Activated CD8-positive, alpha-beta memory T cell treated with anti-CD3 and anti-CD28 coated beads, Interleukin-2, amount 50 U/mL, for 48 hours (primary cell): ENCODE data around the gene FCRL1.

Experiments
- DNase-seq: peaks from one replicate; pipeline ENCODE4 v3.0.0-alpha.2; 2020

Gene FCRL1

GRCh38 chr1:157819896-157820295 lies at the start of gene FCRL1:
Gene FCRL1 (minus strand): TSS chr1:157820120. CDS start chr1:157820037, 83 bp downstream.
- no peak for DNase-seq

- no peak for DNase-seq
These were observed 48.7 kb upstream of the FCRL1 start for GRCh38 chr1:157868654-157869053.

- DNase-seq = no peak
These were observed 42.5 kb upstream of the FCRL1 start for GRCh38 chr1:157862114-157863070.

- no peak for DNase-seq
These were observed 36.6 kb upstream of the FCRL1 start for GRCh38 chr1:157856538-157856937.

- DNase-seq = no peak
These were observed 32.6 kb upstream of the FCRL1 start for GRCh38 chr1:157852476-157852875.

- no peak for DNase-seq
These were observed 29.4 kb upstream of the FCRL1 start for GRCh38 chr1:157849229-157849875.

- no peak for DNase-seq
These were observed 24.3 kb upstream of the FCRL1 start for GRCh38 chr1:157844089-157844830.

GRCh38 chr1:157842939-157843338 lies 23.0 kb upstream of the FCRL1 start:
- no peak for DNase-seq

GRCh38 chr1:157841708-157842107 lies 21.8 kb upstream of the FCRL1 start, which contains the start of gene CD5L:
Gene CD5L (minus strand): TSS chr1:157841808. CDS start chr1:157841701, 107 bp downstream.
- no peak for DNase-seq

GRCh38 chr1:157838966-157839365 lies 19.0 kb upstream of the FCRL1 start:
- DNase-seq = no peak

GRCh38 chr1:157834430-157834829 lies 14.5 kb upstream of the FCRL1 start:
- no peak for DNase-seq

- DNase-seq = no peak
These were observed 13.2 kb upstream of the FCRL1 start for GRCh38 chr1:157833145-157833544.

- DNase-seq = no peak
These were observed 12.2 kb upstream of the FCRL1 start for GRCh38 chr1:157831968-157832626.

GRCh38 chr1:157830887-157831286 lies 11.0 kb upstream of the FCRL1 start:
- no peak for DNase-seq

- no peak for DNase-seq
These were observed 9.8 kb upstream of the FCRL1 start for GRCh38 chr1:157829711-157830110.

GRCh38 chr1:157829210-157829609 lies 9.3 kb upstream of the FCRL1 start:
- DNase-seq = no peak

GRCh38 chr1:157820299-157820698 lies 379 bp upstream of the FCRL1 start:
- no peak for DNase-seq

GRCh38 chr1:157819215-157819614 lies 705 bp downstream of the FCRL1 start:
- DNase-seq = no peak

GRCh38 chr1:157813269-157813668 lies 6.7 kb downstream of the FCRL1 start:
- DNase-seq = no peak

GRCh38 chr1:157806431-157807149 lies 13.3 kb downstream of the FCRL1 start:
- no peak for DNase-seq

GRCh38 chr1:157803851-157804250 lies 16.1 kb downstream of the FCRL1 start:
- DNase-seq = no peak

- DNase-seq = no peak
These were observed 19.9 kb downstream of the FCRL1 start for GRCh38 chr1:157799996-157800395.
